ENCODE measurements around the gene URB1.
"Not testable (repeated sequence)": the region's sequence is repeated elsewhere in the genome, so short reads cannot be mapped to it uniquely, and the experiment has no call there.

The URB1 gene, protein sequence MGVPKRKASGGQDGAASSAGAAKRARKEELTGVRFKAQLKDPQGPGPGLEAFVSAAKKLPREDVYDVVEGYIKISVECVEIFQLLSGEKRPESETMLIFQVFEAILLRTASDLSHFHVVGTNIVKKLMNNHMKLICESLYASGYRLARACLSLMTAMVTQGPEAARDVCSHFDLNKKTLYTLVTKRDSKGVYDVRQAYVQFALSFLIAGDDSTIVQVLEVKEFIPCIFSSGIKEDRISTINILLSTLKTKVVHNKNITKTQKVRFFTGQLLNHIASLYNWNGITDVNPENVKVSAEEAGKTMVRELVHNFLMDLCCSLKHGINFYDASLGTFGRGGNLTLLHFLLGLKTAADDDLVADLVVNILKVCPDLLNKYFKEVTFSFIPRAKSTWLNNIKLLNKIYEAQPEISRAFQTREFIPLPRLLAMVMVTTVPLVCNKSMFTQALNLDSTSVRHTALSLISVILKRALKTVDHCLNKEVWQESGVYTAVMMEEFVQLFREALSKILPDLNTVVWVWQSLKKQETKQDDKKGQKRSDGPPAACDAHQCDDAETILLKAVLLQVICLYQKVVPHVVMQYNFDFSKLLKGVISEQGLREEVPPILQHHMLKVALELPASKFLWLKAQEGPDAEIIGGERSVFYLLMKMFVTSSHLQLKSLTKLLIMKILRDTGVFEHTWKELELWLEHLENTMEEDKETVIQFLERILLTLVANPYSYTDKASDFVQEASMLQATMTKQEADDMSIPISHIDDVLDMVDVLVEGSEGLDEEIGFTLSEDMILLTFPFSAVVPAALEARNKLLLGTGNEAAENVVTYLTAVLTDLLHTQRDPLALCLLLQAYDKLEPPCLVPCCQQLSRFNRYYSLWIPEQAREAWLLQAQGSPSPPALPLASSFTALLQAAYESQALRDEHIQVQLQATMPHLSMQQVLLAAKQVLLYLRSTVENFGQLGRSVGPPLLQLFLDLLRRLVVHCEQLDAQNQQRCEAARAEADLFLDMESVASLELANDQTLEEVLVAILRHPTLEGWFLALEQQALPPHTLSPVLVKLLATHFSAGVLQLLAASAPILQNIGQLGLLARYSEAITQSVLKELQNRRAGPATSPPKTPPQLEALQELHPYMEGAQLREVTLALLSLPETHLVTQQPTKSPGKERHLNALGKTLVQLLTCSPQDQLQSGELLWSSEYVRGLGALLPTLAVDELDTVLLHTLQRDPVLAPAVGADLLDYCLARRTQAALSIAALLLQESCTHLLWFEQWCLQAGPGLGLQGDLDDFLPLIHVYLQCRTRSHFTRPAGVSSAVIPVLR (N-terminal part only)

DNA sequence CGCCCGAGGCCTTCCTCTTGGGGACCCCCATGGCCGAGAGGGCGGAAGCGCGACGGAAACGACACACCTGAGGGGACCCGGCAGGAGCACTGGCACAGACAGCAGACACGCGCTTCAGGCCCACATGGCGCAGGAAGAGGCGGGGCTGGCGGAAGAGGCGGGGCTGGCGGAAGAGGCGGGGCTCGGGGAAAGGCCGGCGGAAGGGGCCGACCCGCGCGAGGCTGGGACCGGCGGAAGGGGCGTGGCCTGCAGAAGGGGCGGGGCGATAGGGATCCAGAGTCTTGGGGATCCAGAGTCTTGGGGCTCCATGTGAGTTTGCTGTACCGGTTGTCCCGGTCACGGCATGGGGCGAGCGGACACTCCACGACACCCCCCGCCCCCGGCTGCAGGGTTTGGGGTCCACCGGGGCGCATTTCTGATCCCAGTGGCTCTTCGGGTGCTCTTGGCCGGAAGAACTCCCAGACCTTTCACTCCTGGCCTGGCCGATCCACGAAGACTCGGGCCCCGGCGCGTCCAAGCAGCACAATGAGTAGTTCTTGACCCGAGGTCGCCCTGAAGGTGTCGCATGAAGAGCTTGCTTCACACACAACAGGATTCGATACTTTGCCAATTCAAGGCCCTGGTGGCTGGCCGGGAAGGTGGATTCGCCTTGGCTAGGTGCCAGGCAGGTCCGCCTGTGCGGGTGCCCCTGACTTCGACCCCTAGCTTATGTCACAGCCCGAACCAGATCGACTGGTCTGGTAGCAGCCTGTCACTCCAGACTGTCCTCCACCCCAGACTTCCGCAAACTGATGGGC lies at the start of gene URB1:
URB1 (minus strand) TSS at position 133 of the 797 bp plus-strand sequence; CDS start at position 31, 102 bp downstream.
- H3K4me3 ChIP-seq (ENCODE audit: low read depth, low read length) = peak within 1 kb of the TSS; percentile 94
- TF ChIP-seq CTCF (IDR thresholded peaks at IDR 0.05; ENCODE audit: low read depth, low read length) = no peak

GRCh38 chr21:32437729-32438128 lies 44.9 kb upstream of the URB1 start:
- no peak for TF ChIP-seq CTCF (IDR thresholded peaks at IDR 0.05; ENCODE audit: low read depth, low read length)
- H3K4me3 ChIP-seq (ENCODE audit: low read depth, low read length) = no peak overlapping the region

GRCh38 chr21:32432982-32433660 lies 40.3 kb upstream of the URB1 start:
- not testable (repeated sequence) for H3K4me3 ChIP-seq (ENCODE audit: low read depth, low read length)

GRCh38 chr21:32427958-32428623 lies 35.3 kb upstream of the URB1 start:
- H3K4me3 ChIP-seq (ENCODE audit: low read depth, low read length) = no peak overlapping the region
- no peak for TF ChIP-seq CTCF (IDR thresholded peaks at IDR 0.05; ENCODE audit: low read depth, low read length)

GRCh38 chr21:32426592-32427051 lies 33.8 kb upstream of the URB1 start:
- H3K4me3 ChIP-seq (ENCODE audit: low read depth, low read length) = no peak overlapping the region
- no peak for TF ChIP-seq CTCF (IDR thresholded peaks at IDR 0.05; ENCODE audit: low read depth, low read length)

DNA sequence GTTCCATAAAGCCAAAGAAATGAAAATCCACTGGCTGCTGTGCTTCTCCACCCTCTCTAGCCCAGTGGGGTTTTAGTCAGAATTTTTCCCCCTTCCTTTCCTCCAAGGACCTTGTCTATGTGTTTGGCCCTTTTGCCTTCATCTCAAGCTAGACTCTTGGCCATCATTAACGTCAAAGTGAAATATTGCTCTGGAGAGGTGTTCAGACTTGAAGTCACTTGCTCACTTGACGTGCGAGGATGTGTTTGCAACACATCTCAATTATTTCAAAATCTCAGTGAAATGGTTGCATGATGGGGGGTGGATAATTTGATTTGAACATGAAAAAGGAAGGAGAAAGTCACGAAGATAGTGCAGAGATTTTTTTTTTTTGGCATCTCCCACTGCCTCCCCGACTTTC lies 33.3 kb upstream of the URB1 start:
- no peak for TF ChIP-seq CTCF (IDR thresholded peaks at IDR 0.05; ENCODE audit: low read depth, low read length)
- no peak overlapping the region for H3K4me3 ChIP-seq (ENCODE audit: low read depth, low read length)

Measured in WI38 (cell line).